ENCODE results near the gene OR4D11. TPM values are rescaled to one million over a fixed set of nuclear protein-coding genes. Genes with fewer than 3 reads are reported as not detected.

The OR4D11 gene
- total RNA-seq, 1 donor from 2014 or later = not detected

DNA sequence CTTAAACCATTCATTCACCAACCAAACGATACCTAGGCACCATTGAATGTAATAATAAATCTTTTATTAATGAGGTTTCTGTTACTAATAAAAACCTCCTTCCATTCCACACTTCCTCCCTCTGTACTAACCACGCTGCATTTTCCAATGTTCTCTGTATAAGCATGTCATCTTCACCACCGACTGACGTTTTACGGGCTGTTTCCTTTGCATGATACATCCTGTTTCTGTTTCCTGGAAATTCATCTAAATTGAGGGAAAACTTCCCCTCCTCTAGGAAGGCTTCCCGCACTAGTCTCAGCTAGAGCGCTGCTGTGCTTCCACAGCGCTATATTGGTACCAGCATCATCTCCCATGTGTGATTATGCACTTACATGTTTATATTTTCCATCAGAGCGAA, 28.2 kb upstream of the OR4D11 start:
- peaks cover 29% of the 10 kb centered on the region for H3K27me3 Mint-ChIP-seq (ENCODE audit: low read depth)
- no peak for DNase-seq (ENCODE audit: low read depth, low spot score)

DNA sequence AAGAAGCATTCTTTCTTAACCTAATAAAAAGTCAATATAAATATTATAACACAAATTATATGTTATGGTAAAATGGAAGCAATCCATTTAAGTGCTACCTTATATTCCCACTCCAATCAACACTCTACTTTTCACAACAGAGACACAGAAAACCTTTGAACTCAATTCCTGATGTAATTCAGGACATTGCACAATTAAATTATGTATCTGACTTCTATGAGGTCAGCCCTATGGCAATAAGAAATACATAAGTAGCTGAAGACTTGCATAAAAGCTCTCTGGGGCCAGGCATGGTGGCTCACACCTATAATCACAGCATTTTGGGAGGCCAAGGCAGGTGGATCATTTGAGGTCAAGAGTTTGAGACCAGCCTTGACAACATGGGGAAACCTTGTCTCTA, 23.5 kb upstream of the OR4D11 start:
- Mint-ChIP-seq H3K27ac (ENCODE audit: unreplicated experiment) (no peak overlapping the region), H3K4me3 (no peak overlapping the region), H3K4me1 (no peaks in the 10 kb centered on the region), H3K27me3 (ENCODE audit: low read depth) (peaks cover 23% of the 10 kb centered on the region), H3K9me3 (no peaks in the 10 kb centered on the region), H3K36me3 (ENCODE audit: low read depth) (no peaks in the 10 kb centered on the region)
- no peak for DNase-seq (ENCODE audit: low read depth, low spot score)
- TF ChIP-seq, protein P1, sequence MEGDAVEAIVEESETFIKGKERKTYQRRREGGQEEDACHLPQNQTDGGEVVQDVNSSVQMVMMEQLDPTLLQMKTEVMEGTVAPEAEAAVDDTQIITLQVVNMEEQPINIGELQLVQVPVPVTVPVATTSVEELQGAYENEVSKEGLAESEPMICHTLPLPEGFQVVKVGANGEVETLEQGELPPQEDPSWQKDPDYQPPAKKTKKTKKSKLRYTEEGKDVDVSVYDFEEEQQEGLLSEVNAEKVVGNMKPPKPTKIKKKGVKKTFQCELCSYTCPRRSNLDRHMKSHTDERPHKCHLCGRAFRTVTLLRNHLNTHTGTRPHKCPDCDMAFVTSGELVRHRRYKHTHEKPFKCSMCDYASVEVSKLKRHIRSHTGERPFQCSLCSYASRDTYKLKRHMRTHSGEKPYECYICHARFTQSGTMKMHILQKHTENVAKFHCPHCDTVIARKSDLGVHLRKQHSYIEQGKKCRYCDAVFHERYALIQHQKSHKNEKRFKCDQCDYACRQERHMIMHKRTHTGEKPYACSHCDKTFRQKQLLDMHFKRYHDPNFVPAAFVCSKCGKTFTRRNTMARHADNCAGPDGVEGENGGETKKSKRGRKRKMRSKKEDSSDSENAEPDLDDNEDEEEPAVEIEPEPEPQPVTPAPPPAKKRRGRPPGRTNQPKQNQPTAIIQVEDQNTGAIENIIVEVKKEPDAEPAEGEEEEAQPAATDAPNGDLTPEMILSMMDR (conservative IDR thresholded peaks at IDR 0.05) = no peak

More for the DNA sequence above, 28.2 kb upstream of the OR4D11 start:
- no peak overlapping the region for H3K27ac Mint-ChIP-seq (ENCODE audit: unreplicated experiment)
- no peaks in the 10 kb centered on the region for H3K4me1 Mint-ChIP-seq
- TF ChIP-seq, protein P1 (conservative IDR thresholded peaks at IDR 0.05) = no peak
- no peaks in the 10 kb centered on the region for H3K9me3 Mint-ChIP-seq
- no peaks in the 10 kb centered on the region for H3K36me3 Mint-ChIP-seq (ENCODE audit: low read depth)
- no peak overlapping the region for H3K4me3 Mint-ChIP-seq

DNA sequence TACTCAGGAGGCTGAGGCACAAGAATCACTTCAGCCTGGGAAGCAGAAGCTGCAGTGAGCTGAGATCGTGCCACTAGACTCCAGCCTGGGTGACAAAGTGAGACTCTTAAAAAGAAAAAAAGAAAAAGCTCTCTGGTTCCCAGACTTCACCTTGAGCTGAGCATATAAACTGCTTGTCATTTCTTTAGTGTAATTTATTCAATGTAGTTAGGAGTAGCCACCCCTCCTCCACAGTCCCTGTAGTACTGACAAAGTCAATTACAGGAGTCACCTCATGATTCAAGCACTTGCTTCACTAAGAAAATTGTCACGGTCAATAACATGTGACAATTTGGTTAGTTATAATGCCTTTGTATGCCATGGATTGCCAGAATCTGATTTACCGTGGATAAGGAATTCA, 23.0 kb upstream of the OR4D11 start:
- Mint-ChIP-seq H3K4me3 (no peak overlapping the region), H3K27me3 (ENCODE audit: low read depth) (peaks cover 21% of the 10 kb centered on the region), H3K9me3 (no peaks in the 10 kb centered on the region), H3K36me3 (ENCODE audit: low read depth) (no peaks in the 10 kb centered on the region), H3K27ac (ENCODE audit: unreplicated experiment) (no peak overlapping the region), H3K4me1 (no peaks in the 10 kb centered on the region)
- DNase-seq (ENCODE audit: low read depth, low spot score) = no peak
- TF ChIP-seq, protein P1 (conservative IDR thresholded peaks at IDR 0.05) = no peak

DNA sequence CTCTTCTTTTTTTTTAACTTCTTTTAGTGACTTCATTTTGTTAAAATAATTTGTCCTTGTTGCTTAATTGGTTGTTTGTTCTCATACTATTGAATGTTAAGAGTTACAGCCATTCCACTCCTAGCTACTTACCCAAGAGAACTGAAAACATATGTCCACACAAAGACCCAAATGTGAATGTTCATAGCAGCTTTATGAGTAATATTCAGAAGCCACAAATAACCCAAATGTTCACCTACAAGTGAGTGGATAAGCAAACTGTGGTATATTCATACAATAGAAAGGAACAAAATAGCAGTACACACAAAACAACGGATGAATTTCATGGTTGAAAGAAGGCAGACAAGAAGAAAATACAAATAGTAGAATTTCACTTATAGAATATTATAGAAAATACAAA, 1.4 kb upstream of the OR4D11 start:
- TF ChIP-seq, protein P1 (conservative IDR thresholded peaks at IDR 0.05) = no peak
- DNase-seq (ENCODE audit: low read depth, low spot score) = no peak
- Mint-ChIP-seq H3K9me3 (peaks cover 2% of the 10 kb centered on the region), H3K27ac (ENCODE audit: unreplicated experiment) (no peak overlapping the region), H3K4me1 (no peaks in the 10 kb centered on the region), H3K36me3 (ENCODE audit: low read depth) (no peaks in the 10 kb centered on the region), H3K27me3 (ENCODE audit: low read depth) (no peaks in the 10 kb centered on the region), H3K4me3 (no peak overlapping the region)

DNA sequence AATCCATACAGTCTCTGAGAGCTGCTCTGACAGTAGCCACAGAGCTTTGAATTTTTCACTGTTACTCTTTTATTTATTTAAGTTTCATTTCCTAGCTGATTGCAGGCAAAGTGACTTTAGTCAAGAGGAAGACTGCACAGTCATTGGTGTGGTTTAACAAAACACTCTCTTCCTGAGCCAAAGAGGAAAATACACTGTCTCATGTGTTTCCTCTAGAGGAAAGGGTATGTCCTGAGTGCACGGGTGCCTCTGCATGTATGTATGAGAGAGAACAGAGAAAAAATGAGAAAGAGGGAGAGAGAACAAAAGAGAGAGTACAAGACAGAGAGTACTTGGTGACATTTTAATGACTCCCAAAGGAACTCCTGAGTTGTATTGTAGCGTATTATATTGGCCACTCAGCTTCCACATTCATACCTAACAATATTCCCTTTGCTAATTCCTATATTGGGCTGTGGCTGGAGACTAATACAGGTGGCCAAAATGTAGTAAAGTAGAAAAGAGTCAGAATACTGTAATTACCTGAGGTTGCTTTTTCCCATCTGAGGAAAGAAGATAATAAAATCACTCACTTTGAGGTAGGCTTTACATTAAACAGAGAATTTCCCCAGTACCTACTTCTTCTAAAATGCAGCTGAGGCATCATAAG, 7.7 kb downstream of the OR4D11 start, which contains the start of gene OR4D9:
Gene OR4D9 (plus strand): TSS at position 599 of the 649 bp plus-strand sequence. CDS start 3,374 bp downstream, outside the sequence.
- Mint-ChIP-seq H3K27me3 (ENCODE audit: low read depth) (peaks cover 5% of the 10 kb centered on the region), H3K9me3 (no peaks in the 10 kb centered on the region), H3K27ac (ENCODE audit: unreplicated experiment) (peak within 1 kb of the TSS; percentile 22), H3K36me3 (ENCODE audit: low read depth) (no peaks in the 10 kb centered on the region), H3K4me3 (no peak within 1 kb of the TSS), H3K4me1 (no peaks in the 10 kb centered on the region)
- DNase-seq (ENCODE audit: low read depth, low spot score) = no peak
- TF ChIP-seq, protein P1 (conservative IDR thresholded peaks at IDR 0.05) = no peak
